Cardiac fibroblast (primary cell): ENCODE data around the gene UPF3A.

Source experiments
- DNase-seq, 2 donors: peaks; one replicate each; pipeline versions ENCODE4 v3.0.0 to v3.0.0-alpha.2; 2010; ENCODE audit warnings: low read depth in 2 of 2
- H3K4me3 ChIP-seq, 2 donors: replicated peaks in 1 of 2; 1 replicate in 1 of 2; 2 replicates in 1 of 2; pipeline ENCODE4 v1.5.1; 2011; ENCODE audit warnings: low read depth in 2 of 2, low read length in 2 of 2, mild to moderate bottlenecking in 2 of 2, moderate library complexity in 1 of 2
- TF ChIP-seq, protein P1 (sequence below): IDR thresholded peaks from one replicate; pipeline ENCODE4 v1.5.1; 2011; ENCODE audit warnings: low read depth, mild to moderate bottlenecking, low read length, inconsistent platforms

Gene UPF3A

DNA sequence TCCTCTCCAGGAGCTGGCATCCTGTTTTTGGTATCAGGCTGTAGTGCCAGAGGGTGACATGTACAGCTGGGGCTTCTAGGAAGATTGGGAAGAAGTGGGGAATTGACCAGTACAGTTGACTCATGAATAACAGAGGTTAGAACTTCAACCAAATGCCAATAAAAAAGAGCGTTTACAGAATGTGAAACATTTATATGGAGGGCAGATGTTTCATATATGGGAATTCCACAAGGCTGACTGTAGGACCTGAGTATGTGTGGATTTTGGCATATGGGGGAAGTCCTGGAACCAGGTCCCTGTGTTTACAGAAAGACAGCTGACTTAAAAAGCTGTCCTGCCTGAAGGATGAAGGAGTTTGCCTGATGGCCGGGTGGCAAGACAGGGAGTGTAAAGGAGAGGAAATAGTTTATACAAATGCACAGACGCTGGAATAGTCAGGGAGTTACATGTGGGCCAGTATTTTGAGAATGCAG lies 38.1 kb downstream of the UPF3A start:
- no peak overlapping the region for H3K4me3 ChIP-seq
- TF ChIP-seq, protein P1, sequence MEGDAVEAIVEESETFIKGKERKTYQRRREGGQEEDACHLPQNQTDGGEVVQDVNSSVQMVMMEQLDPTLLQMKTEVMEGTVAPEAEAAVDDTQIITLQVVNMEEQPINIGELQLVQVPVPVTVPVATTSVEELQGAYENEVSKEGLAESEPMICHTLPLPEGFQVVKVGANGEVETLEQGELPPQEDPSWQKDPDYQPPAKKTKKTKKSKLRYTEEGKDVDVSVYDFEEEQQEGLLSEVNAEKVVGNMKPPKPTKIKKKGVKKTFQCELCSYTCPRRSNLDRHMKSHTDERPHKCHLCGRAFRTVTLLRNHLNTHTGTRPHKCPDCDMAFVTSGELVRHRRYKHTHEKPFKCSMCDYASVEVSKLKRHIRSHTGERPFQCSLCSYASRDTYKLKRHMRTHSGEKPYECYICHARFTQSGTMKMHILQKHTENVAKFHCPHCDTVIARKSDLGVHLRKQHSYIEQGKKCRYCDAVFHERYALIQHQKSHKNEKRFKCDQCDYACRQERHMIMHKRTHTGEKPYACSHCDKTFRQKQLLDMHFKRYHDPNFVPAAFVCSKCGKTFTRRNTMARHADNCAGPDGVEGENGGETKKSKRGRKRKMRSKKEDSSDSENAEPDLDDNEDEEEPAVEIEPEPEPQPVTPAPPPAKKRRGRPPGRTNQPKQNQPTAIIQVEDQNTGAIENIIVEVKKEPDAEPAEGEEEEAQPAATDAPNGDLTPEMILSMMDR, result no peak
- peak; percentile 57 to 84 for DNase-seq

DNA sequence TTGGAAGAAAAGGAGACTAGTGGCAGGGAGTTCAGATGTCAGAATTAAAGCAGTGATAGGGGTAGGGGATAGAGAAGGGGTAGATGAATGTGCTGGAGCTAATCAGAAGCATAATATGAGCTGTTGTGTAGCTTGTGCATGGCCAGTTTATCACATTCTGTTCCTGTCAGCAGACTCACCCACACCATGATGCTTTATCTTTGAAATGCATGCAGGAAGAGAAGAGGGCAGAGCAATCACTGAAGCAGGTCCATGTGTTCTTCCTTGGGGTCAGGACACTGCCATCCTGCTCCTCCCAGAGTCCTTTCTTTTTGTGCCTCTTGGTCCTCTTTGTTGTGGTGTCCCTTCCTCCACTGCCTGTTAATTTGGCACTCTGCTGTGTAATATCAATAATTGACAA lies 38.7 kb downstream of the UPF3A start:
- DNase-seq, result no peak
- TF ChIP-seq, protein P1, result no peak
- H3K4me3 ChIP-seq, result no peak overlapping the region

DNA sequence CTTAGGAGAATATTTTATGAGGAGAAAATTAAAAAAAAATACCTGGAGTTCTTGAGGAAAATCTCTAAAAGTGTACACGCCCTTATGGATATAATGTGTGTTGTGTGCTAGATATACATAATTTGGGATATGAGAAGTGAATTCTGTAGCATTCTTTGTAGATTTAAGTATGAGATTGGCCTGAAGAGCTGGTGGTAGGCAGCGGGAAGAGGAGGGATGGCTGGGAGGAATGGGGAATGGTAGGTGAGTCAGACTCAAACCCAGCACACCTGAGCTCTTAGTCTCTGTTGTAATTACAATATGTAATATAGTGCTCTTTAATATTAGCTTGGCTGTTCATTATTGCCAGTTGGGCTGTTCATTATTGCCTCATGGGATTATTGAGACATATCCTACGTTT lies 39.9 kb downstream of the UPF3A start:
- no peak overlapping the region for H3K4me3 ChIP-seq
- DNase-seq, result no peak
- TF ChIP-seq, protein P1, result no peak

DNA sequence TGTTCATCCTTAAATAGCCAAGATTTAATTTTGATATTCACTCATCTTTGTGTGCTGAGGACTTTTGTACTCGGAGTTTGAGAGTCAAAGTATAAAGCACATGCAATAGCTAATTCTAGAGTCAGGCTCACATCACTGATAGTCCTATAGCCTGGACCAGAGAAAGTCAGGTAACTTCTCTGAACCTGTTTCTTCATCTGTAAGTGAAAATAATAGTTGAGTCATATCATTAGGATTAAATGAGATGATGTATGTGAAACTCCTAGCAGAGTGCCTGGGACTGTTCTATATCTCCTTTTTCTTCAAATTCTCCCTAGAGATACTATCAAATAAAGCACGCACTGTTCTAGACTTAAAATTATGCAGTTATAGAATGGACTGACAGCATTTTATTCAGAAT lies 41.9 kb downstream of the UPF3A start:
- no peak for DNase-seq

DNA sequence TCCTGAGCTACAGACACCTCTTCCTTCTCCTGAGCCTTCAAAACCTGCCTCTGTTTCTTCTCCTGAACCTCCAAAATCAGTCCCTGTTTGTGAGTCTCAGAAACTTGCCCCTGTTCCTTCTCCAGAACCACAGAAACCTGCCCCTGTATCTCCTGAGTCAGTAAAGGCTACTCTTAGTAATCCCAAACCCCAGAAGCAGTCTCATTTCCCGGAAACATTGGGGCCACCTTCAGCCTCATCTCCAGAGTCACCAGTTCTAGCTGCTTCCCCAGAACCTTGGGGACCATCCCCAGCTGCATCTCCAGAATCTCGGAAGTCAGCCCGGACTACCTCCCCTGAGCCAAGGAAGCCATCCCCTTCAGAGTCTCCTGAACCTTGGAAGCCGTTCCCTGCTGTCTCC lies 42.9 kb downstream of the UPF3A start:
- no peak for DNase-seq
- TF ChIP-seq, protein P1, result no peak
- no peak overlapping the region for H3K4me3 ChIP-seq

More for the DNA sequence above, 41.9 kb downstream of the UPF3A start:
- H3K4me3 ChIP-seq, result no peak overlapping the region
- TF ChIP-seq, protein P1, result no peak

DNA sequence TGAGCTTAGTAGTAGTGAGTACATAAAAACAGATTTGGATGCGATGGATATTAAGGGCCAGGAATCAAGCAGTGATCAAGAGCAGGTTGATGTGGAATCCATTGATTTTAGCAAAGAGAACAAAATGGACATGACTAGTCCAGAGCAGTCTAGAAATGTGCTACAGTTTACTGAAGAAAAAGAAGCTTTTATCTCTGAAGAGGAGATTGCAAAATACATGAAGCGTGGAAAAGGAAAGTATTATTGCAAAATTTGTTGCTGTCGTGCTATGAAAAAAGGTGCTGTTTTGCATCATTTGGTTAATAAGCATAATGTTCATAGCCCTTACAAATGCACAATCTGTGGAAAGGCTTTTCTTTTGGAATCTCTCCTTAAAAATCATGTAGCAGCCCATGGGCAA lies 44.3 kb downstream of the UPF3A start:
- peak in 1 of 2 donors; percentile 59 for DNase-seq
- H3K4me3 ChIP-seq, result no peak overlapping the region
- TF ChIP-seq, protein P1, result no peak

DNA sequence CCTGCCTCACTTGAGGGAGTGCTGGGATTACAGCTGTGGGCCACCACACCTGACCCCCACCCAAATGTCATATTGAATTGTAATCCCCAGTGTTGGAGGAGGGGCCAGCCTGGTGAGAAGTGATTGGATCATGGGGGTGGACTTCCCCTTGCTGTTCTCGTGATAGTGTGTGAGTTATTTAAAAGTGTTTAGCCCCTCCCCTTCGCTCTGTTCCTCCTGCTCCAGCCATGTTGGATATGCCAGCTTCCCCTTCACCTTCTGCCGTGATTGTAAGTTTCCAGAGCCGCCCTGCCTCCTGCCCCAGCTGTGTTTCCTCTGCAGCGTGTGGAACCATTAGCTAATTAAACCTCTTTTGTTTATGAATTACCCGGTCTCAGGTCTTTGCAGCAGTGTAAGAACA lies 46.6 kb downstream of the UPF3A start:
- TF ChIP-seq, protein P1, result no peak
- no peak for DNase-seq
- no peak overlapping the region for H3K4me3 ChIP-seq
